ENCODE measurements around the gene NEUROG3.

NEUROG3 gene

DNA sequence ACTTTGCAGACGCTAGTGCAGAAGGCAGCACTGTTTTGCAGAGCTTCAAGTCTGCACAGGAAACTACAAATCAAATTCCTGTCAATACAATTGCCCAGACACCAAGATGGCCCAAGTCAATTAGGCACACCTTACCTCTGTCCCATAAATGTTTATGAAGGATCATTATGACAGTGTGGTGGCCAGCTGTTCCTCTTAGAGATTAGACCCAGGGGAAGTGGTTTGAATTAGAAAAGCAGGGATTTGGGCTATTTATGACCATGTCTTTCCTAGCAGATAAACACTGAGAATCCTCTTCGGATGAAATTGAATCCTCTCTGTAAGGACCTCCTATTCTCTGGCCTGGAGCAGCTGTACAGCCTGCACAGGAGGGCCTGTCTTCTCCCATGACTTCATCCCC is 9.9 kb upstream of the NEUROG3 start (continued):
- TF ChIP-seq ZNF70 (CRISPR knock-in tag; IDR thresholded peaks at IDR 0.05): no peak

DNA sequence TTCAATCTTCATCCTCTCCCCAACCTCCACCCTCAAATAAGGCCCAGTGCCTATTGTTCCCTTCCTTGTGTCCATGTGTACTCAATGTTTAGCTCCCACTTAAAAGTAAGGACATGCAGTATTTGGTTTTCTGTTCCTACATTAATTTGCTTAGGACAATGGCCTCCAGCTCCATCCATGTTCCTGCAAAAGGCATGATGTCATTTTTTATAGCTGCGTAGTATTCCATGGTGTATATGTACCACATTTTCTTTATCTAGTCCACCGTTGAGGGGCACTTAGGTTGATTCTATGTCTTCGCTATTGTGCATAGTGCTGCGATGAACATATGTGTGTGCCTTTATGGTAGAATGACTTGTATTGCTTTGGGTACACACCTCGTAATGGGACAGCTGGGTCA is 7.2 kb upstream of the NEUROG3 start:
- TF ChIP-seq TCF4 (CRISPR knock-in tag; IDR thresholded peaks at IDR 0.05; ENCODE audit: borderline replicate concordance) (no peak), RARB (CRISPR knock-in tag; IDR thresholded peaks at IDR 0.05) (no peak), OSR1 (CRISPR knock-in tag; IDR thresholded peaks at IDR 0.05) (no peak), GLIS3 (CRISPR knock-in tag; IDR thresholded peaks at IDR 0.05) (no peak)
- TF ChIP-seq, protein P1, sequence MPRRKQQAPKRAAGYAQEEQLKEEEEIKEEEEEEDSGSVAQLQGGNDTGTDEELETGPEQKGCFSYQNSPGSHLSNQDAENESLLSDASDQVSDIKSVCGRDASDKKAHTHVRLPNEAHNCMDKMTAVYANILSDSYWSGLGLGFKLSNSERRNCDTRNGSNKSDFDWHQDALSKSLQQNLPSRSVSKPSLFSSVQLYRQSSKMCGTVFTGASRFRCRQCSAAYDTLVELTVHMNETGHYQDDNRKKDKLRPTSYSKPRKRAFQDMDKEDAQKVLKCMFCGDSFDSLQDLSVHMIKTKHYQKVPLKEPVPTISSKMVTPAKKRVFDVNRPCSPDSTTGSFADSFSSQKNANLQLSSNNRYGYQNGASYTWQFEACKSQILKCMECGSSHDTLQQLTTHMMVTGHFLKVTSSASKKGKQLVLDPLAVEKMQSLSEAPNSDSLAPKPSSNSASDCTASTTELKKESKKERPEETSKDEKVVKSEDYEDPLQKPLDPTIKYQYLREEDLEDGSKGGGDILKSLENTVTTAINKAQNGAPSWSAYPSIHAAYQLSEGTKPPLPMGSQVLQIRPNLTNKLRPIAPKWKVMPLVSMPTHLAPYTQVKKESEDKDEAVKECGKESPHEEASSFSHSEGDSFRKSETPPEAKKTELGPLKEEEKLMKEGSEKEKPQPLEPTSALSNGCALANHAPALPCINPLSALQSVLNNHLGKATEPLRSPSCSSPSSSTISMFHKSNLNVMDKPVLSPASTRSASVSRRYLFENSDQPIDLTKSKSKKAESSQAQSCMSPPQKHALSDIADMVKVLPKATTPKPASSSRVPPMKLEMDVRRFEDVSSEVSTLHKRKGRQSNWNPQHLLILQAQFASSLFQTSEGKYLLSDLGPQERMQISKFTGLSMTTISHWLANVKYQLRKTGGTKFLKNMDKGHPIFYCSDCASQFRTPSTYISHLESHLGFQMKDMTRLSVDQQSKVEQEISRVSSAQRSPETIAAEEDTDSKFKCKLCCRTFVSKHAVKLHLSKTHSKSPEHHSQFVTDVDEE (CRISPR knock-in tag; IDR thresholded peaks at IDR 0.05): no peak
- no peak for ATAC-seq

DNA sequence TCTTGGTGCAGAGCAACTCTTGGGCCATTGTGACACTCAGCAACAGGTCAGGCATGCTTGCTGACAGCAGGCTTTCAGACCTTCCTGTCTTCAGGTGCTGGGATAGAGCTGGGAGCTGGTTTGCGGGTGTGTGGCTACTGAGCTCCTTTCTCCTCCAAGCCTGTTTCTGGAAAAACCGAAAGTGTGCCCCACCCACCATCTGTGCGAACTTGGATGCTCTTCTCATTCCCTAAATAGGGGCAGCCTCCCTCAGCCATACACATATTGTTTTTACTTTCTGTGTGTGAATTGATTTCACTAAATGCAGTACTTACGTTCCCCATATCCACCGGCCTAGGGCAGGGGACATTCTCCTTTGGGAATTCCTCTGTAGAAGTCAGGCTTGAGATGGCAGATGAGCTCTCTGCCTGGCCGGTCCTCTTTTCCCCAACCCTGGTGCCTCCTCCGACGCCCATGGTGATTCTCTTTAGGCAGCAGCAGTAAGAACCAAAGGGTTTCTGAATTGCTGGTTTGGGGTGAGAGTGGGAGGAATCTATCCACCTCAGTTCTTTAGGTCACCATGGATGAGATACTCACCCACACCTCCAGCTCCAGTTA is 6.3 kb upstream of the NEUROG3 start:
- TF ChIP-seq TCF4 (CRISPR knock-in tag; IDR thresholded peaks at IDR 0.05; ENCODE audit: borderline replicate concordance) (no peak), ZNF8 (CRISPR knock-in tag; IDR thresholded peaks at IDR 0.05) (no peak), ESRRG (CRISPR knock-in tag; IDR thresholded peaks at IDR 0.05) (no peak), ZFP30 (CRISPR knock-in tag; IDR thresholded peaks at IDR 0.05) (no peak), CSDC2 (CRISPR knock-in tag; IDR thresholded peaks at IDR 0.05) (no peak), RARB (CRISPR knock-in tag; IDR thresholded peaks at IDR 0.05) (no peak), PPARA (CRISPR knock-in tag; IDR thresholded peaks at IDR 0.05; ENCODE audit: borderline replicate concordance) (no peak), SNAI2 (CRISPR knock-in tag; IDR thresholded peaks at IDR 0.05) (no peak), GLIS3 (CRISPR knock-in tag; IDR thresholded peaks at IDR 0.05) (no peak), ISL1 (CRISPR knock-in tag; IDR thresholded peaks at IDR 0.05) (no peak), BACH2 (CRISPR knock-in tag; IDR thresholded peaks at IDR 0.05; ENCODE audit: borderline replicate concordance) (no peak), ZC3H10 (CRISPR knock-in tag; IDR thresholded peaks at IDR 0.05) (no peak), ZFP3 (CRISPR knock-in tag; IDR thresholded peaks at IDR 0.05) (no peak), OSR1 (CRISPR knock-in tag; IDR thresholded peaks at IDR 0.05) (no peak), ZNF565 (CRISPR knock-in tag; conservative IDR thresholded peaks at IDR 0.05; ENCODE audit: low read depth) (no peak)
- TF ChIP-seq, protein P1 (CRISPR knock-in tag; IDR thresholded peaks at IDR 0.05): no peak
- TF ChIP-seq, protein P2, sequence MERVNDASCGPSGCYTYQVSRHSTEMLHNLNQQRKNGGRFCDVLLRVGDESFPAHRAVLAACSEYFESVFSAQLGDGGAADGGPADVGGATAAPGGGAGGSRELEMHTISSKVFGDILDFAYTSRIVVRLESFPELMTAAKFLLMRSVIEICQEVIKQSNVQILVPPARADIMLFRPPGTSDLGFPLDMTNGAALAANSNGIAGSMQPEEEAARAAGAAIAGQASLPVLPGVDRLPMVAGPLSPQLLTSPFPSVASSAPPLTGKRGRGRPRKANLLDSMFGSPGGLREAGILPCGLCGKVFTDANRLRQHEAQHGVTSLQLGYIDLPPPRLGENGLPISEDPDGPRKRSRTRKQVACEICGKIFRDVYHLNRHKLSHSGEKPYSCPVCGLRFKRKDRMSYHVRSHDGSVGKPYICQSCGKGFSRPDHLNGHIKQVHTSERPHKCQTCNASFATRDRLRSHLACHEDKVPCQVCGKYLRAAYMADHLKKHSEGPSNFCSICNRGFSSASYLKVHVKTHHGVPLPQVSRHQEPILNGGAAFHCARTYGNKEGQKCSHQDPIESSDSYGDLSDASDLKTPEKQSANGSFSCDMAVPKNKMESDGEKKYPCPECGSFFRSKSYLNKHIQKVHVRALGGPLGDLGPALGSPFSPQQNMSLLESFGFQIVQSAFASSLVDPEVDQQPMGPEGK (CRISPR knock-in tag; IDR thresholded peaks at IDR 0.05; ENCODE audit: borderline replicate concordance): no peak
- TF ChIP-seq, protein P3, sequence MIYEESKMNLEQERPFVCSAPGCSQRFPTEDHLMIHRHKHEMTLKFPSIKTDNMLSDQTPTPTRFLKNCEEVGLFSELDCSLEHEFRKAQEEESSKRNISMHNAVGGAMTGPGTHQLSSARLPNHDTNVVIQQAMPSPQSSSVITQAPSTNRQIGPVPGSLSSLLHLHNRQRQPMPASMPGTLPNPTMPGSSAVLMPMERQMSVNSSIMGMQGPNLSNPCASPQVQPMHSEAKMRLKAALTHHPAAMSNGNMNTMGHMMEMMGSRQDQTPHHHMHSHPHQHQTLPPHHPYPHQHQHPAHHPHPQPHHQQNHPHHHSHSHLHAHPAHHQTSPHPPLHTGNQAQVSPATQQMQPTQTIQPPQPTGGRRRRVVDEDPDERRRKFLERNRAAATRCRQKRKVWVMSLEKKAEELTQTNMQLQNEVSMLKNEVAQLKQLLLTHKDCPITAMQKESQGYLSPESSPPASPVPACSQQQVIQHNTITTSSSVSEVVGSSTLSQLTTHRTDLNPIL (CRISPR knock-in tag; IDR thresholded peaks at IDR 0.05; ENCODE audit: low read depth): no peak
- no peak for ATAC-seq

DNA sequence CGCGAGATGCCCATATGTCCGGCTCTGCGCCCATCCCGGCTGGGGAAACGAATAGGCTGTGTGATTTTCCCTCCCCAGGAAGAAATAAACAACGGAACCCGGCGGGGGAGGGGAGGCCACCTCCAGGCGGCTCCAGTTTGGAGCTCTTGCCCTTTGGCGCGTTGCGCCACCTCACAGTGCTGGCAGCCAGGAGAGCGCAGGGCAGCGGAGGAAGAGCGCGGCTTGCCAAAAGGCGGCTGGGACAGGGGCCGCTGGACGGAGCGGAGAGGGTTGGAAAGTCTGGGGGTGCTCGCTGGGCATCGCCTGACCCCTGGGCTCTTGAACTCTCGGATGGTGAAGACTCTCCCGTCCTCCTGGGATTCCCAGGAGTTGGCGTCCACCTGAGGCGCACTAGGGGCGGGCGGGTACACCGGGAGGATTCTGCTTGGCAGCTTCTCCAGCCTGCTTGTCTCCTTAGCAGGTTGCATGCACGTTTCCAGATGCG is 5.3 kb upstream of the NEUROG3 start:
- ATAC-seq: no peak
- TF ChIP-seq GLIS3 (CRISPR knock-in tag; IDR thresholded peaks at IDR 0.05) (no peak), ISL1 (CRISPR knock-in tag; IDR thresholded peaks at IDR 0.05) (no peak), ZFP30 (CRISPR knock-in tag; IDR thresholded peaks at IDR 0.05) (no peak), ZC3H10 (CRISPR knock-in tag; IDR thresholded peaks at IDR 0.05) (no peak), TCF4 (CRISPR knock-in tag; IDR thresholded peaks at IDR 0.05; ENCODE audit: borderline replicate concordance) (no peak), TOX (CRISPR knock-in tag; IDR thresholded peaks at IDR 0.05; ENCODE audit: borderline replicate concordance) (no peak), CSDC2 (CRISPR knock-in tag; IDR thresholded peaks at IDR 0.05) (no peak), ZNF70 (CRISPR knock-in tag; IDR thresholded peaks at IDR 0.05) (no peak), ZNF565 (CRISPR knock-in tag; conservative IDR thresholded peaks at IDR 0.05; ENCODE audit: low read depth) (no peak)
- TF ChIP-seq, protein P3 (CRISPR knock-in tag; IDR thresholded peaks at IDR 0.05; ENCODE audit: low read depth): no peak
- TF ChIP-seq, protein P2 (CRISPR knock-in tag; IDR thresholded peaks at IDR 0.05; ENCODE audit: borderline replicate concordance): no peak

Measured in SK-N-SH treated with all-trans-retinoic acid at 6 μM for 48 hours (cell line).